ENCODE data around the gene DRGX. TPM values are rescaled to one million over a fixed set of nuclear protein-coding genes. Genes with fewer than 3 reads are reported as not detected.

The DRGX gene
- total and polyA plus RNA-seq, 5 experiments from 2014 or later = not detected

- Mint-ChIP-seq H3K9me3 (no peaks in the 10 kb centered on the region), H3K27me3 (peaks cover 2 to 16% (median 6%) of the 10 kb centered on the region in 5 donors), H3K27ac (peak overlapping the region in 1 of 10 donors; percentile 9), H3K4me1 (no peaks in the 10 kb centered on the region), H3K4me3 (no peak overlapping the region), H3K36me3 (no peaks in the 10 kb centered on the region)
- POLR2A ChIA-PET = no interaction called here
- DNase-seq (no peak), ATAC-seq (no peak)
Measured at GRCh38 chr10:49371967-49372366, 23.9 kb downstream of the DRGX start.

- ATAC-seq (no peak), DNase-seq (no peak)
- Mint-ChIP-seq H3K9me3 (no peaks in the 10 kb centered on the region), H3K27ac (no peak overlapping the region), H3K4me3 (no peak overlapping the region), H3K36me3 (no peaks in the 10 kb centered on the region), H3K4me1 (no peaks in the 10 kb centered on the region), H3K27me3 (peaks cover 2 to 11% (median 3%) of the 10 kb centered on the region in 5 donors)
- POLR2A ChIA-PET = no interaction called here
Measured at GRCh38 chr10:49370326-49371100, 25.4 kb downstream of the DRGX start.

DNA sequence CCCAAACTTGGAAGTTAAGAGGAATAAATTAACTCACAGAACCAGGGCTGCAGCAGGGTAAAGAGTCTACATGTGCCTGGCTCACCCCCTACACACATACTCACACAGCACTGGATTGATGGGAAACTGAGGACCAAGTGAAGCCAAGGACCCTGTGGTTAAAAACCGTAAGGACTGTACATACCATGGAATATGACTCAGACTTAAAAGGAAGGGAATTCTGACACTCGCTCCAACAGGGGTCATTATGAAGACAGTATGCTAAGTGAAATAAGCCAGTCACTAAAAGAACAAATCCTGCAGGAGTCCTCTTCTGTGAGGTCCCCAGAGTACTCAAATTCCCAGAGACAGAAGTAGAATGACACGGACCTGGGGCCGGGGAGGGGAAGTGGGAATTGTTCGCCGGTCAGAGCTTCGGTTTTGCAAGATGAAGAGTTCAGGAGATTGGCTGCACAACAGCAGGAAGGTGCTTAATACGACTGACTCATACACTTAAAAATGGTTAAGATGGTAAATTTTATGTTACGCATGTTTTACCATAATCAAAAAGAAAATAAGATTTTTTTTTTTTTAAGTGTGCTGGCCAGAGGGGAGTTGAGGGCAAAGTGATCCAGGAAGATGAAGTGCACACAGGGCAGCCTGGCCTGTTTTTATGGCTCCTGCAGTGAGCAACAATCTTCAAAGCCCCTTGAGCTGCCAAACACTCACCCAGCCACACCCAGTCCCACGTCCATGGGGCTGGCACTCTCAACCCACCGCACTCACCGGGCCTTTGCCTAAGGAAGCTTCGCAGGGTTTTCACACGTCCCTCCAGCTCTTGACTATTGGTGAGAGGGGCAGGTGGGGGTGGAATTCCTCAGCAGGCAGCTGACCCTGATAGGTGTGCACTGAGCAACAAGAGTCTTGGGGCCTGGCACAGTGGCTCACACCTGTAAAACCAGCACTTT is 26.4 kb downstream of the DRGX start:
- Mint-ChIP-seq H3K4me1 (no peaks in the 10 kb centered on the region), H3K36me3 (no peaks in the 10 kb centered on the region), H3K4me3 (no peak overlapping the region), H3K27me3 (peaks cover 0 to 11% (median 3%) of the 10 kb centered on the region in 5 donors), H3K27ac (no peak overlapping the region), H3K9me3 (no peaks in the 10 kb centered on the region)
- POLR2A ChIA-PET = no interaction called here
- DNase-seq = no peak
- no peak for ATAC-seq

- Mint-ChIP-seq H3K27ac (no peak overlapping the region), H3K9me3 (no peaks in the 10 kb centered on the region), H3K4me3 (no peak overlapping the region), H3K36me3 (no peaks in the 10 kb centered on the region), H3K4me1 (no peaks in the 10 kb centered on the region), H3K27me3 (peaks cover 0 to 11% (median 3%) of the 10 kb centered on the region in 5 donors)
- POLR2A ChIA-PET = no interaction called here
- DNase-seq (no peak), ATAC-seq (no peak)
Measured at GRCh38 chr10:49368256-49368655, 27.6 kb downstream of the DRGX start.

DNA sequence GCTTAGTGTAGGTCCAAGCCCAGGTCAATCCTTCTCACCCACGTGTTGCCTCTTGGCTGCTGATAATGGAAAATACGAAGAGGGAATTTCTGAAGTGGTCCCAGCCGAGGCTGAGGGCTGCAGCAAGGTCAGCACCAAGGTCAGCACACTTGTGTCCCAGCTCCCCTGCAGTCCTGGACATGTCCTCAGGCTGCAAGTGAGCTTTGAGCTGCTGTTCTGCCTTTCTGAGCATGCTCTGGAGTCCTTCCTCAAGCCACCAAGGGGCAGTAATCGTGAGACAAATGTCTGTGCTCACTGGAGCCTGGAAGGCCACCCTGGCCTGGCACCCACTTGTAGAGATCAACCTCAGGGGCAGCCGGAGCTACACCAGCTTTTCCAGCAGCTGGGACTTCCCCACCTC is 28.3 kb downstream of the DRGX start:
- Mint-ChIP-seq H3K9me3 (no peaks in the 10 kb centered on the region), H3K27ac (no peak overlapping the region), H3K4me1 (no peaks in the 10 kb centered on the region), H3K4me3 (no peak overlapping the region), H3K27me3 (peaks cover 0 to 11% (median 4%) of the 10 kb centered on the region in 5 donors), H3K36me3 (no peaks in the 10 kb centered on the region)
- POLR2A ChIA-PET = no interaction called here
- ATAC-seq = no peak
- no peak for DNase-seq

GRCh38 chr10:49366460-49366859 is 29.4 kb downstream of the DRGX start:
- POLR2A ChIA-PET = no interaction called here
- Mint-ChIP-seq H3K36me3 (no peaks in the 10 kb centered on the region), H3K9me3 (no peaks in the 10 kb centered on the region), H3K27ac (no peak overlapping the region), H3K4me3 (no peak overlapping the region), H3K27me3 (peaks cover 0 to 11% (median 4%) of the 10 kb centered on the region in 5 donors), H3K4me1 (peaks cover 0 to 3% (median 0%) of the 10 kb centered on the region in 4 donors)
- no peak for DNase-seq
- no peak for ATAC-seq

GRCh38 chr10:49365675-49366415 is 30.0 kb downstream of the DRGX start:
- peaks cover 0 to 3% (median 0%) of the 10 kb centered on the region in 4 donors for H3K4me1 Mint-ChIP-seq
- no peak overlapping the region for H3K4me3 Mint-ChIP-seq
- peaks cover 0 to 10% (median 4%) of the 10 kb centered on the region in 5 donors for H3K27me3 Mint-ChIP-seq
- DNase-seq = no peak
- POLR2A ChIA-PET = no interaction called here
- no peaks in the 10 kb centered on the region for H3K9me3 Mint-ChIP-seq
- ATAC-seq = no peak
- no peaks in the 10 kb centered on the region for H3K36me3 Mint-ChIP-seq
- no peak overlapping the region for H3K27ac Mint-ChIP-seq

GRCh38 chr10:49365275-49365674 is 30.6 kb downstream of the DRGX start:
- POLR2A ChIA-PET = no interaction called here
- no peaks in the 10 kb centered on the region for H3K36me3 Mint-ChIP-seq
- no peak for DNase-seq
- no peak for ATAC-seq
- H3K27me3 Mint-ChIP-seq = peaks cover 0 to 5% (median 3%) of the 10 kb centered on the region in 5 donors
- no peak overlapping the region for H3K27ac Mint-ChIP-seq
- no peak overlapping the region for H3K4me3 Mint-ChIP-seq
- H3K9me3 Mint-ChIP-seq = no peaks in the 10 kb centered on the region
- H3K4me1 Mint-ChIP-seq = peaks cover 0 to 3% (median 0%) of the 10 kb centered on the region in 4 donors

GRCh38 chr10:49364747-49365146 is 31.1 kb downstream of the DRGX start:
- ATAC-seq = no peak
- H3K4me3 Mint-ChIP-seq = no peak overlapping the region
- POLR2A ChIA-PET = no interaction called here
- H3K27ac Mint-ChIP-seq = no peak overlapping the region
- no peak for DNase-seq
- H3K36me3 Mint-ChIP-seq = no peaks in the 10 kb centered on the region
- no peaks in the 10 kb centered on the region for H3K9me3 Mint-ChIP-seq
- H3K4me1 Mint-ChIP-seq = peaks cover 0 to 3% (median 0%) of the 10 kb centered on the region in 4 donors
- peaks cover 0 to 5% (median 3%) of the 10 kb centered on the region in 5 donors for H3K27me3 Mint-ChIP-seq

DNA sequence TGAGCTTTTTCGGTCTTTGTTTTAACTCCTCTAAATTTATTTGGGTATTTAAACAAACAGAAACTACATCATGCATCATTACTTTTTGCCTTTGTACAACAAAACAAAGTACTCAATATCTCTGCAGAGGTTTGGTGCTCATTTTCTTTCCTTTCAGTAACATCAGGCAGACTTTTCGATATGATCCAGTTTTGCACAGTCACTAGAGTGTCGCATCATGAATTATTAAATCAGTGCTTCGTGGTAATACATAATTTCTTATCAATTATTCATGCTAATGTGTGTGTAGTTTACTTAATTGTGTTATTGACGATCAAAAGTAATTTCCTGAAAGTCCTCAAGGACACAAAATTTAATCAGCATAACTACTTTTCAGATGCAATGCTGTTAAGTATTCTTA is 31.8 kb downstream of the DRGX start:
- H3K4me3 Mint-ChIP-seq = no peak overlapping the region
- peaks cover 0 to 3% (median 0%) of the 10 kb centered on the region in 4 donors for H3K4me1 Mint-ChIP-seq
- DNase-seq = no peak
- POLR2A ChIA-PET = no interaction called here
- no peaks in the 10 kb centered on the region for H3K9me3 Mint-ChIP-seq
- peaks cover 0 to 3% (median 2%) of the 10 kb centered on the region in 5 donors for H3K27me3 Mint-ChIP-seq
- no peak for ATAC-seq
- H3K27ac Mint-ChIP-seq = no peak overlapping the region
- no peaks in the 10 kb centered on the region for H3K36me3 Mint-ChIP-seq

DNA sequence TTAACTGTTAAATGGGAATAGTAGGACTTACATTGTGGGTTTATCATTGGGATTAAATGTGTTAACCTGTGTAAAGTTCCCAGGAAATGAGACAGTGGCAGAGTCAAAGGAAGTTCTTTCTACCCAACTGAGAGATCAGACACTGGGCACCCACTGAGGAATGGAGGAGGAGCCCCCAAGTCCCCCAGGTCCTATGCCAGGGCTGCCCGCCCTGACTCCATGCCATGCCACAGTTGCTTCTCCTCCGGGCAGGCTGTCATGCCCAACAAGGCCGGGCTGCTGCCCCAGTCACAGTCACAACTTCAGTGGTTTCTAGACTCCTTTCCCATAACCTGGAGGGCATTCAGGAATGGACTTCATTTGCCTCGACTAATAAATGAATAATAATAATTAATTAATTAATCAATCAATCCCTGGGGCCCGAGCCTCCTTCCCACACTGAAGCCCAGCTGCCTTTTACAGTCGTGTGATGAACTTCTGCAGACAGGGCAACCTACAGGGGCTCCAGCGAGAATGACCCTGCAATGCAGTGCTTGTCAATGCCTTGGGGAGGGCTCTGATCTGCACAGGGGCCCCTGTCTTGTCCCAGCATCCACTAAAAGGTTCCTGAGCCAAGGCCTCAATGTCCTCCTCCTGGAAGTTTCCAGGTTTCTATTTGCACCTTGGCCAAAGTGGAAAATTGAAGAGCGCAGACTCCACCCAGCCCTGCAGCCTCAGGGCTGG is 32.4 kb downstream of the DRGX start:
- Mint-ChIP-seq H3K4me3 (no peak overlapping the region), H3K9me3 (no peaks in the 10 kb centered on the region), H3K27ac (no peak overlapping the region), H3K36me3 (no peaks in the 10 kb centered on the region), H3K27me3 (peaks cover 0 to 6% (median 2%) of the 10 kb centered on the region in 5 donors), H3K4me1 (peaks cover 0 to 3% (median 0%) of the 10 kb centered on the region in 4 donors)
- DNase-seq (no peak), ATAC-seq (no peak)
- POLR2A ChIA-PET = no interaction called here

DNA sequence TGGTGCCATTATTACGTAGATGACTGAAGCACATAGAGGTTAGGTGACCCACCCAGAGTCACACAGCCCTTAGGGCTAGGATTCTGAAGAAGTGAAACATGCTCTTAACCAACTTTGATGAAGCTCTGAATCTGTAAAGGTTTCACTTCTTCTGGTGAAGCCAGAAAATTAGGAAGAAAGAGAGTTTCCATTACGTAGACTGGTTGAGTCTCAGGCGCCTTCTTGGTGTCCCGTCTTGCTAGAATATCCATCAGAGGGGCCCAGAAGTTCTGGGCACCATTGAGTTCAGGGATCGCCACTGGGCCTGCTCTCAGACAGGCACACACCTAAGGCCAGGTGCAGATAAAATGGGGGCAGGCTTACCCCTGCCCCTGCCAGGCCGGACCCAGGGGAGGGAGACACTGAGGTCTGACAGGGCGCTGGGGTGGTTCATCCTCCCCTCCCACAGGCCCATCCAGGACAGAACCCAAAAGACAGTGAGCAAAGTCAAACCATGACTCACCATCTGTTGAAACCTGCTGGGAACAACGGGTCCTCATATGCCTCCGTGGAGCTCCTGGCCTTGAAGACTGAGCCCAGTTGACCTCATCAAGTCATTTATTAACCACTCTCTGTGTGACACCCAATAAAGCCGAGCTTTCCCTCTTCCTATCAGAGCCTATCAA is 33.2 kb downstream of the DRGX start:
- H3K4me1 Mint-ChIP-seq = peaks cover 0 to 3% (median 0%) of the 10 kb centered on the region in 4 donors

More for the DNA sequence above, 33.2 kb downstream of the DRGX start:
- peaks cover 0 to 2% (median 0%) of the 10 kb centered on the region in 9 donors for H3K9me3 Mint-ChIP-seq
- POLR2A ChIA-PET = no interaction called here
- H3K4me3 Mint-ChIP-seq = no peak overlapping the region
- no peak overlapping the region for H3K27ac Mint-ChIP-seq
- H3K36me3 Mint-ChIP-seq = no peaks in the 10 kb centered on the region
- DNase-seq = no peak
- peaks cover 0 to 6% (median 2%) of the 10 kb centered on the region in 5 donors for H3K27me3 Mint-ChIP-seq
- no peak for ATAC-seq

All from naive thymus-derived CD8-positive, alpha-beta T cell (primary cell).